Measurements from ENCODE around the gene SNX32. TPM values are rescaled to one million over a fixed set of nuclear protein-coding genes. Genes with fewer than 3 reads are reported as not detected.

The SNX32 gene
- polyA plus RNA-seq, 1 donor (not counting 4 experiments of a cell fraction or from before 2014, with no cell fraction given), result 0.12 TPM

GRCh38 chr11:65888163-65888814, 54.5 kb downstream of the SNX32 start, which contains the start of gene FIBP:
Gene FIBP, minus strand, starts transcription at chr11:65888471. Its CDS starts 53 bp downstream, at chr11:65888418.
- no peak for TF ChIP-seq EZH2 (IDR thresholded peaks at IDR 0.05; ENCODE audit: low read length)
- TF ChIP-seq, protein P1, sequence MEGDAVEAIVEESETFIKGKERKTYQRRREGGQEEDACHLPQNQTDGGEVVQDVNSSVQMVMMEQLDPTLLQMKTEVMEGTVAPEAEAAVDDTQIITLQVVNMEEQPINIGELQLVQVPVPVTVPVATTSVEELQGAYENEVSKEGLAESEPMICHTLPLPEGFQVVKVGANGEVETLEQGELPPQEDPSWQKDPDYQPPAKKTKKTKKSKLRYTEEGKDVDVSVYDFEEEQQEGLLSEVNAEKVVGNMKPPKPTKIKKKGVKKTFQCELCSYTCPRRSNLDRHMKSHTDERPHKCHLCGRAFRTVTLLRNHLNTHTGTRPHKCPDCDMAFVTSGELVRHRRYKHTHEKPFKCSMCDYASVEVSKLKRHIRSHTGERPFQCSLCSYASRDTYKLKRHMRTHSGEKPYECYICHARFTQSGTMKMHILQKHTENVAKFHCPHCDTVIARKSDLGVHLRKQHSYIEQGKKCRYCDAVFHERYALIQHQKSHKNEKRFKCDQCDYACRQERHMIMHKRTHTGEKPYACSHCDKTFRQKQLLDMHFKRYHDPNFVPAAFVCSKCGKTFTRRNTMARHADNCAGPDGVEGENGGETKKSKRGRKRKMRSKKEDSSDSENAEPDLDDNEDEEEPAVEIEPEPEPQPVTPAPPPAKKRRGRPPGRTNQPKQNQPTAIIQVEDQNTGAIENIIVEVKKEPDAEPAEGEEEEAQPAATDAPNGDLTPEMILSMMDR (optimal IDR thresholded peaks at IDR 0.05 in 1 of 3, IDR thresholded peaks at IDR 0.05 in 1 of 3, conservative IDR thresholded peaks at IDR 0.05 in 1 of 3; ENCODE audit: extremely low read depth in 1 of 3, insufficient read depth in 2 of 3, low read length in 3 of 3), result peak; percentile 68 to 94 (median 69)
- Histone ChIP-seq H3K79me2 (ENCODE audit: control insufficient read depth, insufficient read depth, low read length) (peaks cover 22% of the 10 kb centered on the region), H3K27ac (ENCODE audit: control insufficient read depth, insufficient read depth, low read length) (peak within 1 kb of the TSS; percentile 70), H3K27me3 (ENCODE audit: control insufficient read depth, extremely low read depth, insufficient read depth, low read length) (no peaks in the 10 kb centered on the region), H3K9me3 (ENCODE audit: control insufficient read depth, low read depth, low read length) (no peaks in the 10 kb centered on the region), H3K4me2 (ENCODE audit: control insufficient read depth, extremely low read depth, insufficient read depth, low read depth, low read length) (peak within 1 kb of the TSS; percentile 92), H3K9me1 (ENCODE audit: control insufficient read depth, extremely low read depth, insufficient read depth, low read length) (no peaks in the 10 kb centered on the region), H2AFZ (ENCODE audit: control insufficient read depth, low read length) (peak within 1 kb of the TSS; percentile 85), H3K9ac (ENCODE audit: control insufficient read depth, extremely low read depth, insufficient read depth, low read length) (peak within 1 kb of the TSS; percentile 67), H3K4me1 (ENCODE audit: control insufficient read depth, extremely low read depth, insufficient read depth, low read length) (peaks cover 38% of the 10 kb centered on the region), H3K4me3 (ENCODE audit: control insufficient read depth in 2 of 3, extremely low read depth in 1 of 3, insufficient read depth in 2 of 3, low read depth in 1 of 3, low read length in 3 of 3) (peak within 1 kb of the TSS; percentile 60 to 91 (median 89)), H3K36me3 (ENCODE audit: control insufficient read depth in 2 of 2, extremely low read depth in 1 of 2, insufficient read depth in 2 of 2, low read length in 2 of 2) (peaks cover 30 to 48% of the 10 kb centered on the region in 2 experiments), H4K20me1 (ENCODE audit: control insufficient read depth, extremely low read depth, insufficient read depth, low read length) (peaks cover 13% of the 10 kb centered on the region)
- DNase-seq (ENCODE audit: low read depth, low spot score) (no peak), FAIRE-seq (no peak)
- dilution Hi-C loops (cut with MboI; ENCODE audit: extremely low pct_ligation_motif_present, low sequenced_read_pairs), result no loop called here

GRCh38 chr11:65890324-65891218, 56.8 kb downstream of the SNX32 start, which contains the start of gene CCDC85B:
Gene CCDC85B, plus strand, starts transcription at chr11:65890673. Its CDS starts 111 bp downstream, at chr11:65890784.
- FAIRE-seq (no peak), DNase-seq (ENCODE audit: low read depth, low spot score) (no peak)
- H3K4me1 ChIP-seq (ENCODE audit: control insufficient read depth, extremely low read depth, insufficient read depth, low read length), result peaks cover 53% of the 10 kb centered on the region
- peak within 1 kb of the TSS; percentile 84 for H3K4me2 ChIP-seq (ENCODE audit: control insufficient read depth, extremely low read depth, insufficient read depth, low read depth, low read length)
- no peak within 1 kb of the TSS for H2AFZ ChIP-seq (ENCODE audit: control insufficient read depth, low read length)
- H3K36me3 ChIP-seq (ENCODE audit: control insufficient read depth in 2 of 2, extremely low read depth in 1 of 2, insufficient read depth in 2 of 2, low read length in 2 of 2), result peaks cover 17 to 40% of the 10 kb centered on the region in 2 experiments
- H3K79me2 ChIP-seq (ENCODE audit: control insufficient read depth, insufficient read depth, low read length), result peaks cover 41% of the 10 kb centered on the region
- TF ChIP-seq, protein P1 (optimal IDR thresholded peaks at IDR 0.05 in 1 of 3, IDR thresholded peaks at IDR 0.05 in 1 of 3, conservative IDR thresholded peaks at IDR 0.05 in 1 of 3; ENCODE audit: extremely low read depth in 1 of 3, insufficient read depth in 2 of 3, low read length in 3 of 3), result peak in 1 of 3 experiments; percentile 20
- TF ChIP-seq EZH2 (IDR thresholded peaks at IDR 0.05; ENCODE audit: low read length), result no peak
- dilution Hi-C loops (cut with MboI; ENCODE audit: extremely low pct_ligation_motif_present, low sequenced_read_pairs), result no loop called here
- H3K27ac ChIP-seq (ENCODE audit: control insufficient read depth, insufficient read depth, low read length), result peak within 1 kb of the TSS; percentile 70
- peak within 1 kb of the TSS; percentile 75 for H3K9ac ChIP-seq (ENCODE audit: control insufficient read depth, extremely low read depth, insufficient read depth, low read length)
- no peaks in the 10 kb centered on the region for H3K27me3 ChIP-seq (ENCODE audit: control insufficient read depth, extremely low read depth, insufficient read depth, low read length)
- no peaks in the 10 kb centered on the region for H3K9me1 ChIP-seq (ENCODE audit: control insufficient read depth, extremely low read depth, insufficient read depth, low read length)
- H3K9me3 ChIP-seq (ENCODE audit: control insufficient read depth, low read depth, low read length), result no peaks in the 10 kb centered on the region
- peak within 1 kb of the TSS; percentile 42 to 91 (median 55) for H3K4me3 ChIP-seq (ENCODE audit: control insufficient read depth in 2 of 3, extremely low read depth in 1 of 3, insufficient read depth in 2 of 3, low read depth in 1 of 3, low read length in 3 of 3)
- H4K20me1 ChIP-seq (ENCODE audit: control insufficient read depth, extremely low read depth, insufficient read depth, low read length), result peaks cover 28% of the 10 kb centered on the region

Data from keratinocyte (primary cell).